Measurements from ENCODE around the gene KCNJ12.
"Not testable (repeated sequence)": the region's sequence is repeated elsewhere in the genome, so short reads cannot be mapped to it uniquely, and the experiment has no call there.

DNA sequence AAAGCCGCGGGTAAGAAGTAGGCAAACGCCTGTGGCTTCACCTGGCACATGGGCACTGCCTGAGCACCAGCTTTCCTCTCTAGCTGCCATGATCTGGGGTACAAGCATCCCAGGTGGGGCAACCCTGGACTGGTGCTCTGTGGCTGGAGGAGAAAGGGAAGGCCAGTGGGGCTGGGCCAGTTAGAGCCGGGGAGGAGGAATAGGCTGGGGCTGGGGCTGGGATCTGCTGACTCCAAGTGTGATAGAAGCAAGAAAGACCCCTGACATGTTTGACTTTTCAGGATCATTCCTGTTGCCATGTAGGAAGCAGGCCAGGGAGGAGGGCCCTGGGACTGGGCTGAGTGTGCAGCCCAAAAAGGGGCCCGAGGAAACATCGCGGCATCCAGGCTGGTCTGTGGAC is 48.5 kb downstream of the KCNJ12 start:
- TF ChIP-seq CTCF, POLR2A (IDR thresholded peaks at IDR 0.05): not testable (repeated sequence)

Data from adrenal gland (tissue), 5 donors.